B cell (primary cell): Measurements from ENCODE around the gene CRYGN. TPM values are rescaled to one million over a fixed set of nuclear protein-coding genes. Genes with fewer than 3 reads are reported as not detected.

Experiments used
- ATAC-seq: fragments of 200-7000 bp; cut with Tn5 transposase; one replicate; pipeline ENCODE4 v1.10.0; 2021; ENCODE audit warnings: low read depth, mild to moderate bottlenecking, moderate number of reproducible peaks, moderate library complexity
- CTCF ChIA-PET: fragments of 350-600 bp; sonication (Branson Sonifier 250); formaldehyde crosslinking; loops from one replicate; lab custom pipeline; 2021; ENCODE audit warnings: antibody characterized with exemption, inconsistent platforms; lab: Charles Lee
- POLR2A ChIA-PET: fragments of 350-600 bp; sonication (Branson Sonifier 250); formaldehyde crosslinking; loops from one replicate; lab custom pipeline; 2021; ENCODE audit warnings: antibody characterized with exemption; lab: Charles Lee
- DNase-seq: peaks from one replicate; pipeline ENCODE4 v3.0.0; 2013
- H2AFZ ChIP-seq: 2 replicates; pipeline ENCODE4 v1.6.1; 2012; ENCODE audit warnings: mild to moderate bottlenecking, low read depth, low read length; ENCODE audit not compliant: insufficient read depth, poor library complexity, severe bottlenecking
- H3K27ac ChIP-seq, 2 donors: 1 replicate in 1 of 2; 2 replicates in 1 of 2; pipeline ENCODE4 v1.5.1; 2012 to 2013; ENCODE audit warnings: low read length in 2 of 2, mild to moderate bottlenecking in 2 of 2, moderate library complexity in 1 of 2
- H3K27me3 ChIP-seq, 4 experiments: fragments of 200-600 bp in 1 of 4; sonication (generic) in 1 of 4; replicated peaks in 1 of 4; 1 replicate in 2 of 4; 2 replicates in 2 of 4; pipeline versions ENCODE4 v1.6.1 to v1.7.0; 2013 to 2016; ENCODE audit warnings: low read length in 3 of 4, mild to moderate bottlenecking in 2 of 4, mixed read lengths in 1 of 4, moderate library complexity in 1 of 4; ENCODE audit not compliant: insufficient read depth in 4 of 4, control insufficient read depth in 3 of 4; ENCODE audit errors: control extremely low read depth in 1 of 4
- H3K36me3 ChIP-seq, 2 experiments: replicated peaks in 1 of 2; 1 replicate in 1 of 2; 2 replicates in 1 of 2; pipeline versions ENCODE4 v1.6.1 to v1.7.1; 2013; ENCODE audit warnings: low read length in 1 of 2; ENCODE audit not compliant: insufficient read depth in 2 of 2, control insufficient read depth in 1 of 2; ENCODE audit errors: control extremely low read depth in 1 of 2, extremely low read depth in 1 of 2
- H3K4me1 ChIP-seq, 2 donors: fragments of 200-600 bp in 1 of 2; sonication (generic) in 1 of 2; 1 replicate in 1 of 2; 2 replicates in 1 of 2; pipeline versions ENCODE4 v1.5.1 to v1.6.1; 2013 to 2017; ENCODE audit warnings: low read length in 2 of 2; ENCODE audit not compliant: control insufficient read depth in 2 of 2, insufficient read depth in 2 of 2
- H3K4me2 ChIP-seq: replicated peaks from 2 replicates; pipeline ENCODE3; 2012; ENCODE audit warnings: mild to moderate bottlenecking, low read depth, low read length; ENCODE audit not compliant: poor library complexity, severe bottlenecking
- H3K4me3 ChIP-seq, 5 experiments: fragments of 200-600 bp in 1 of 5; sonication (generic) in 1 of 5; 1 replicate in 3 of 5; 2 replicates in 2 of 5; pipeline versions ENCODE4 v1.5.1 to v1.7.0; 2011 to 2016; ENCODE audit warnings: low read length in 4 of 5, mild to moderate bottlenecking in 4 of 5, low read depth in 2 of 5, control low read depth in 1 of 5, moderate library complexity in 1 of 5; ENCODE audit not compliant: insufficient read depth in 1 of 5; ENCODE audit errors: control extremely low read depth in 1 of 5, extremely low read depth in 1 of 5
- H3K79me2 ChIP-seq: fragments of 200-600 bp; sonication (generic); one replicate; pipeline ENCODE4 v1.6.0; 2016; ENCODE audit warnings: low read length; ENCODE audit not compliant: control insufficient read depth, insufficient read depth
- H3K9ac ChIP-seq: fragments of 200-600 bp; sonication (generic); 2 replicates; pipeline ENCODE4 v1.6.1; 2017; ENCODE audit warnings: mild to moderate bottlenecking, low read length, moderate library complexity
- H3K9me3 ChIP-seq, 3 donors: one replicate each; pipeline versions ENCODE4 v1.6.1 to v1.7.1; 2013; ENCODE audit warnings: low read length in 2 of 3; ENCODE audit not compliant: control insufficient read depth in 2 of 3, insufficient read depth in 1 of 3; ENCODE audit errors: control extremely low read depth in 1 of 3
- H4K20me1 ChIP-seq: 2 replicates; pipeline ENCODE4 v1.6.0; 2012; ENCODE audit warnings: mild to moderate bottlenecking, low read length; ENCODE audit not compliant: insufficient read depth, control insufficient read depth, poor library complexity, severe bottlenecking
- H3K27ac Mint-ChIP-seq: one replicate; pipeline ENCODE4 v1.8.0; 2021; ENCODE audit warnings: mixed read lengths
- H3K27me3 Mint-ChIP-seq: one replicate; pipeline ENCODE4 v1.8.0; 2021; ENCODE audit warnings: mixed read lengths
- H3K4me1 Mint-ChIP-seq: one replicate; pipeline ENCODE4 v1.8.0; 2021; ENCODE audit warnings: mixed read lengths
- H3K4me3 Mint-ChIP-seq: one replicate; pipeline ENCODE4 v1.8.0; 2021; ENCODE audit warnings: mixed read lengths
- H3K9me3 Mint-ChIP-seq: one replicate; pipeline ENCODE4 v1.8.0; 2022; ENCODE audit warnings: mixed read lengths; ENCODE audit not compliant: insufficient read depth
- CTCF ChIP-seq: fragments of 200-600 bp; IDR thresholded peaks from one replicate; pipeline ENCODE4 v1.8.0; 2022; ENCODE audit warnings: antibody characterized with exemption, mild to moderate bottlenecking
- EZH2 ChIP-seq: IDR thresholded peaks from 2 replicates; pipeline ENCODE4 v1.6.1; 2012; ENCODE audit warnings: borderline replicate concordance, low read depth, mild to moderate bottlenecking, moderate library complexity, low read length; ENCODE audit not compliant: insufficient read depth, poor library complexity, severe bottlenecking
- WGBS: methylation state at CpG from one replicate; pipeline ENCODE4 v1.1.5; 2013; ENCODE audit warnings: missing lambda C conversion rate; ENCODE audit not compliant: insufficient coverage; 5-methylcytosine and 5-hydroxymethylcytosine counted together
- intact Hi-C: fragments of 100-400 bp; cut with micrococcal nuclease; formaldehyde crosslinking; loops from one replicate; pipeline ENCODE4 v1.10.0; 2022
- polyA plus RNA-seq: library from polyadenylated mRNA; depleted of rRNA; stranded (reverse); fragments of >200 nt; gene quantifications from 2 replicates; pipeline ENCODE4 v1.2.3, GENCODE V29; 2012
- total RNA-seq, 2 donors: library from RNA; stranded (reverse); fragments of 120-200 nt in 1 of 2; gene quantifications; 1 replicate in 1 of 2; 2 replicates in 1 of 2; pipeline versions ENCODE4 v1.2.3 to v1.2.4, GENCODE V29; 2013 to 2022

The CRYGN gene
- total and polyA plus RNA-seq, 2 donors (not counting 1 experiment from before 2014, with no cell fraction given), result not detected

GRCh38 chr7:151449990-151450389, 10.0 kb upstream of the CRYGN start:
- no peak for DNase-seq
- Histone ChIP-seq H3K36me3 (no peaks in the 10 kb centered on the region), H3K4me3 (no peak overlapping the region), H3K9me3 (no peaks in the 10 kb centered on the region), H2AFZ (no peak overlapping the region), H4K20me1 (no peaks in the 10 kb centered on the region), H3K9ac (no peak overlapping the region), H3K4me1 (peaks cover 0 to 8% of the 10 kb centered on the region in 2 donors), H3K27ac (no peak overlapping the region), H3K79me2 (no peaks in the 10 kb centered on the region), H3K27me3 (peaks cover 0 to 8% (median 2%) of the 10 kb centered on the region in 4 experiments), H3K4me2 (no peak overlapping the region)
- no peaks in the 10 kb centered on the region for H3K9me3 Mint-ChIP-seq
- ChIA-PET POLR2A (no interaction called here), CTCF (interaction anchor here (1.0 to 12.6 kb wide), 10 partner anchors 7 to 310 kb away, joined by 3 to 230 read pairs (median 11); no protein-coding TSS in a partner anchor)
- ATAC-seq, result no peak
- no peaks in the 10 kb centered on the region for H3K4me1 Mint-ChIP-seq
- no peak overlapping the region for H3K4me3 Mint-ChIP-seq
- H3K27ac Mint-ChIP-seq, result no peak overlapping the region
- intact Hi-C loops, result loop anchor here (5.0 kb wide), 1 partner anchor 307 kb away; no protein-coding TSS in a partner anchor
- WGBS, result 99% methylated on average over 9 of the region's 9 CpGs
- TF ChIP-seq CTCF, result no peak
- TF ChIP-seq EZH2, result no peak
- H3K27me3 Mint-ChIP-seq, result peaks cover 34% of the 10 kb centered on the region
